GM12878 (cell line): Measurements from ENCODE around the gene MAP6D1. TPM values are rescaled to one million over a fixed set of nuclear protein-coding genes. Genes with fewer than 3 reads are reported as not detected.

ENCODE experiments used
- ATAC-seq: fragments of 200-7000 bp; cut with Tn5 transposase; 3 replicates; pipeline ENCODE4 v1.9.1; 2020; ENCODE audit warnings: mild to moderate bottlenecking, moderate library complexity
- BruUV-seq: library from RNA; stranded (reverse); fragments of 400-500 nt; replicated peaks from 2 replicates; lab custom pipeline; 2021; lab: Mats Ljungman, UMichigan
- CTCF ChIA-PET: fragments of 300-600 bp; sonication (Branson Sonifier 250); formaldehyde crosslinking; extraction: SDS; loops from one replicate; lab custom pipeline; 2021; ENCODE audit warnings: inconsistent platforms; lab: Yijun Ruan, JAX
- POLR2A ChIA-PET: fragments of 350-600 bp; formaldehyde crosslinking; extraction: SDS; loops from one replicate; lab custom pipeline; 2021; ENCODE audit warnings: inconsistent platforms; lab: Charles Lee
- RAD21 ChIA-PET: fragments of 300-600 bp; sonication (Branson Sonifier 250); formaldehyde crosslinking; loops from one replicate; lab custom pipeline; 2023; ENCODE audit warnings: antibody characterized with exemption; ENCODE audit not compliant: unreplicated experiment; lab: Charles Lee
- SMC1A ChIA-PET: fragments of 300-600 bp; sonication (Branson Sonifier 250); formaldehyde crosslinking; loops from one replicate; lab custom pipeline; 2023; ENCODE audit not compliant: unreplicated experiment, uncharacterized antibody; lab: Charles Lee
- DNase-seq: peaks from one replicate; pipeline ENCODE4 v3.0.0-alpha.2; 2011; ENCODE audit warnings: low read depth, low spot score
- FAIRE-seq: peaks from 3 replicates; lab custom pipeline; 2011; peaks lifted over from hg19 to GRCh38; lab: Jason Lieb, UNC
- H2AFZ ChIP-seq: 2 replicates; pipeline ENCODE4 v1.6.0; 2011; ENCODE audit warnings: low read depth, low read length, control low read depth; ENCODE audit not compliant: control insufficient read depth
- H3K27ac ChIP-seq: 2 replicates; pipeline ENCODE4 v1.5.1; 2011; ENCODE audit warnings: control low read depth; ENCODE audit not compliant: control insufficient read depth, insufficient read depth
- H3K27me3 ChIP-seq, 2 experiments: replicated peaks in 1 of 2; 2 replicates each; pipeline versions ENCODE4 v1.6.0 to v1.6.1; 2011; ENCODE audit warnings: low read length in 1 of 2; ENCODE audit not compliant: control insufficient read depth in 2 of 2, insufficient read depth in 2 of 2
- H3K36me3 ChIP-seq, 2 experiments: 2 replicates each; pipeline ENCODE4 v1.5.1; 2011; ENCODE audit warnings: low read length in 1 of 2; ENCODE audit not compliant: control insufficient read depth in 2 of 2, insufficient read depth in 2 of 2
- H3K4me1 ChIP-seq: 2 replicates; pipeline ENCODE4 v1.6.1; 2011; ENCODE audit warnings: mild to moderate bottlenecking, low read length, moderate library complexity, mixed read lengths; ENCODE audit not compliant: control insufficient read depth, insufficient read depth
- H3K4me2 ChIP-seq: 2 replicates; pipeline ENCODE4 v1.6.0; 2011; ENCODE audit warnings: control low read depth; ENCODE audit not compliant: control insufficient read depth, insufficient read depth
- H3K4me3 ChIP-seq: fragments of 200-600 bp; sonication (generic); 2 replicates; pipeline ENCODE4 v1.5.1; 2016
- H3K79me2 ChIP-seq: 2 replicates; pipeline ENCODE4 v1.6.0; 2011; ENCODE audit warnings: low read length; ENCODE audit not compliant: control insufficient read depth, insufficient read depth
- H3K9ac ChIP-seq: 2 replicates; pipeline ENCODE4 v1.8.0; 2011; ENCODE audit warnings: low read length, control low read depth, mixed read lengths; ENCODE audit not compliant: control insufficient read depth, insufficient read depth
- H3K9me3 ChIP-seq: replicated peaks from 3 replicates; pipeline ENCODE4 v1.5.1; 2011; ENCODE audit warnings: mild to moderate bottlenecking, low read length; ENCODE audit not compliant: control insufficient read depth, insufficient read depth
- H4K20me1 ChIP-seq: 2 replicates; pipeline ENCODE4 v1.6.0; 2011; ENCODE audit not compliant: control insufficient read depth, insufficient read depth
- MLLT1 ChIP-seq: fragments of 450-650 bp; IDR thresholded peaks from 2 replicates; pipeline ENCODE4 v1.6.1; 2016; ENCODE audit warnings: mild to moderate bottlenecking
- POLR2A ChIP-seq: IDR thresholded peaks from 2 replicates; pipeline ENCODE4 v1.6.1; 2011; ENCODE audit warnings: low read depth, mild to moderate bottlenecking, low read length
- POLR2AphosphoS2 ChIP-seq: IDR thresholded peaks from 2 replicates; pipeline ENCODE4 v1.6.1; 2011; ENCODE audit warnings: low read depth, mild to moderate bottlenecking, low read length, improper control_type of control experiment, moderate library complexity
- YY1 ChIP-seq: IDR thresholded peaks from 2 replicates; pipeline ENCODE4 v1.6.1; 2011; ENCODE audit warnings: low read depth, mild to moderate bottlenecking, low read length
- WGBS: methylation state at CpG from one replicate; pipeline ENCODE4 v1.1.6; 2016; ENCODE audit warnings: low lambda C conversion rate; ENCODE audit not compliant: insufficient replicate concordance, insufficient coverage; ENCODE audit errors: missing lambda C conversion rate; 5-methylcytosine and 5-hydroxymethylcytosine counted together
- in situ Hi-C: fragments of 300-500 bp; cut with MboI; formaldehyde crosslinking; loops from 9 replicates; pipeline ENCODE4 v1.14.3; 2018; ENCODE audit warnings: mixed read lengths
- intact Hi-C: fragments of 100-400 bp; cut with micrococcal nuclease; formaldehyde crosslinking; loops from one replicate; pipeline ENCODE4 v1.14.2; 2022; ENCODE audit not compliant: unreplicated experiment
- polyA plus RNA-seq, 11 experiments: library from polyadenylated mRNA; depleted of rRNA in 4 of 11; unstranded in 6 of 11; stranded (reverse) in 5 of 11; fragments of >200 nt; fragmentation: Nextera tagmentation in 4 of 11; fragmentation: Illumina TruSeq in 1 of 11; extraction: Ambion mirVana in 4 of 11; extraction: Trizol in 1 of 11; gene quantifications; 1 replicate in 1 of 11; 2 replicates in 10 of 11; pipeline versions ENCODE4 v1.2.1 to v1.2.3, GENCODE V29; 2011 to 2016; ENCODE audit warnings: inconsistent platforms in 2 of 11, missing spikeins in 2 of 11, low read depth in 1 of 11
- total RNA-seq, 4 experiments: library from RNA; depleted of rRNA in 3 of 4; stranded (reverse); fragments of >200 nt in 3 of 4; fragmentation: Illumina TruSeq in 1 of 4; extraction: Trizol in 1 of 4; gene quantifications; 2 replicates each; pipeline versions ENCODE4 v1.2.1 to v1.2.3, GENCODE V29; 2013 to 2021

MAP6D1 gene
- total and polyA plus RNA-seq, 10 of the 15 experiments (the other 5 are each of a cell fraction or from before 2014, with no cell fraction given) = 0.50 to 2.2 (median 1.2) TPM; not detected in 3

DNA sequence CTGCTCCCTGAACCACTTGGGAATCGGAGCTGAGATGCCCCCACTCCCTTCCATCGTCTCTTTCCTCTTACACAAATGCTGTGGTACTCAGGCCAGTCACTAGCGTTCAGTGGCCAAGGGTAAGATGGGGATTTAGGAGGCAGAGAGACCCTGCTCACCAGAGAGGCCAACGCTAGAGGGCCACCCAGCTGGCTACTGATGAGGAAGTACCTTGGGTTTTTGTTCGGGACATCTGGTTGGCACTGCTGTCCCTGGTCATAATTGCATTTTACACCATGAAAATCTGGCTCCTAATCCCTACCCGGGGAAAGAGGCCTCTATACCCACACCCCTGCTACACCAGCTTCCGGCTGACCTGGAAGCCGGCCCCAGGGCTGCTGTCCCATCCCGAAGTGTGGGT, 7.7 kb downstream of the MAP6D1 start:
- intact Hi-C loops = no loop called here
- ChIA-PET CTCF (no interaction called here), POLR2A (no interaction called here), SMC1A (interaction anchor here (0.6 kb wide), 1 partner anchor 481 kb away, joined by 3 read pairs; no protein-coding TSS in a partner anchor), RAD21 (no interaction called here)
- no TSS peak for BruUV-seq
- Histone ChIP-seq H3K4me2 (no peak overlapping the region), H3K4me1 (peaks cover 11% of the 10 kb centered on the region), H4K20me1 (no peaks in the 10 kb centered on the region), H2AFZ (no peak overlapping the region), H3K79me2 (no peaks in the 10 kb centered on the region), H3K27me3 (no peaks in the 10 kb centered on the region), H3K9ac (no peak overlapping the region), H3K9me3 (no peaks in the 10 kb centered on the region), H3K27ac (no peak overlapping the region), H3K4me3 (no peak overlapping the region), H3K36me3 (no peaks in the 10 kb centered on the region; a peak in 2 of 4 replicates)
- ATAC-seq (no peak), DNase-seq (no peak), FAIRE-seq (no peak)
- in situ Hi-C loops = no loop called here
- TF ChIP-seq YY1 = no peak
- TF ChIP-seq POLR2A = 0 out of 2 replicates have a peak, but pooled peaks have one; percentile 7
- WGBS = 97% methylated on average over 9 of the region's 9 CpGs

- intact Hi-C loops = no loop called here
- CTCF ChIA-PET = interaction anchor here (0.5 to 1.0 kb wide), 2 partner anchors 195 to 666 kb away, joined by 3 read pairs; no protein-coding TSS in a partner anchor
These were observed 8.5 kb downstream of the MAP6D1 start for GRCh38 chr3:183816681-183817510.

More at GRCh38 chr3:183816681-183817510, 8.5 kb downstream of the MAP6D1 start:
- no peak for ATAC-seq
- Histone ChIP-seq H3K79me2 (no peaks in the 10 kb centered on the region), H3K27me3 (no peaks in the 10 kb centered on the region), H2AFZ (no peak overlapping the region), H3K4me1 (peaks cover 11% of the 10 kb centered on the region), H3K9ac (no peak overlapping the region), H3K36me3 (no peaks in the 10 kb centered on the region; a peak in 2 of 4 replicates), H3K27ac (no peak overlapping the region), H3K4me2 (no peak overlapping the region), H3K4me3 (no peak overlapping the region), H3K9me3 (no peaks in the 10 kb centered on the region), H4K20me1 (no peaks in the 10 kb centered on the region)
- 88% methylated on average over 20 of the region's 20 CpGs for WGBS
- RAD21 ChIA-PET = no interaction called here
- SMC1A ChIA-PET = no interaction called here
- no peak for DNase-seq
- TF ChIP-seq MLLT1 (no peak), POLR2AphosphoS2 (peak; percentile 2; the same call in 1 of the 2 replicates)
- FAIRE-seq = no peak
- in situ Hi-C loops = no loop called here
- POLR2A ChIA-PET = interaction anchor here (0.5 kb wide), 1 partner anchor 32 kb away, joined by 3 read pairs; no protein-coding TSS in a partner anchor
- no TSS peak for BruUV-seq
